GM12892 (cell line): ENCODE results near the gene DNMT3A.

ENCODE experiments used
- POLR2A ChIP-seq: IDR thresholded peaks from 2 replicates; pipeline ENCODE4 v1.6.1; 2011; ENCODE audit warnings: low read depth, low read length, control low read depth
- POLR2AphosphoS5 ChIP-seq: IDR thresholded peaks from 2 replicates; pipeline ENCODE4 v1.6.1; 2011; ENCODE audit warnings: low read depth, low read length, control low read depth

- TF ChIP-seq POLR2A (no peak), POLR2AphosphoS5 (no peak)
These were observed 54.8 kb downstream of the DNMT3A start for GRCh38 chr2:25286723-25287483.
